Measurements from ENCODE around the gene KANSL2. TPM values are rescaled to one million over a fixed set of nuclear protein-coding genes. Genes with fewer than 3 reads are reported as not detected.

The KANSL2 gene
- total and polyA plus RNA-seq, 2 donors (not counting 1 experiment from before 2014, with no cell fraction given) = 47.3 to 64.6 TPM

DNA sequence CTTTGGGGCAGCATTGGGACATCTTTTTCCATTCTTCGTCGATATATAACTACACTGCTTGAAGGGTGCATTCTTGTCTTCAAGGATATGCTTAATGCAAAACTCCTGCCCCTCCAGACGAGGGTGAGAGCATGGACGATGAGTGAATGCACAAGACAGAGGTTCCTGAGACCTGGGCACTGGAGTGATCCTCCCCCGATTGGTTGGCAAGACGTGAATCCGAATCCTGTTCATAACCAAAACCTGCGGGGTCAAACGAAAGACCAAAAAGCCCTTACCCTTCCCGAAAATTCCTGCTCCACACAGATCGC is 684 bp downstream of the KANSL2 start:
- no peaks in the 10 kb centered on the region for H3K27me3 ChIP-seq (replicated peaks in 1 of 4; ENCODE audit: control extremely low read depth in 1 of 4, control insufficient read depth in 3 of 4, insufficient read depth in 4 of 4, low read length in 3 of 4)
- H2AFZ ChIP-seq (ENCODE audit: insufficient read depth, low read depth, low read length, poor library complexity, severe bottlenecking) = peak overlapping the region; percentile 86
- H3K4me2 ChIP-seq (replicated peaks; ENCODE audit: low read depth, low read length, poor library complexity, severe bottlenecking) = peak overlapping the region; percentile 89
- no peaks in the 10 kb centered on the region for H3K27me3 Mint-ChIP-seq
- ChIA-PET CTCF (interaction anchor here (0.7 kb wide), 1 partner anchor 63 kb away, joined by 4 read pairs; no protein-coding TSS in a partner anchor), POLR2A (no interaction called here)
- peaks cover 9 to 31% of the 10 kb centered on the region in 2 experiments for H3K36me3 ChIP-seq (replicated peaks in 1 of 2; ENCODE audit: control extremely low read depth in 1 of 2, control insufficient read depth in 1 of 2, extremely low read depth in 1 of 2, insufficient read depth in 2 of 2, low read length in 1 of 2)
- H3K4me1 ChIP-seq (ENCODE audit: control insufficient read depth in 2 of 2, insufficient read depth in 2 of 2, low read length in 2 of 2) = peaks cover 28 to 41% of the 10 kb centered on the region in 2 donors
- H3K9ac ChIP-seq (ENCODE audit: low read length) = peak overlapping the region; percentile 97
- H3K27ac ChIP-seq (ENCODE audit: low read length in 2 of 2) = peak overlapping the region; percentile 93 to 95
- DNase-seq (no peak), ATAC-seq (ENCODE audit: low read depth) (no peak)
- peak overlapping the region; percentile 94 for H3K4me3 Mint-ChIP-seq
- H3K79me2 ChIP-seq (ENCODE audit: control insufficient read depth, insufficient read depth, low read length) = peaks cover 58% of the 10 kb centered on the region
- peaks cover 32% of the 10 kb centered on the region for H4K20me1 ChIP-seq (ENCODE audit: control insufficient read depth, insufficient read depth, low read length, poor library complexity, severe bottlenecking)
- H3K4me1 Mint-ChIP-seq = peaks cover 47% of the 10 kb centered on the region
- intact Hi-C loops (cut with micrococcal nuclease) = no loop called here
- no peaks in the 10 kb centered on the region for H3K9me3 ChIP-seq (ENCODE audit: control extremely low read depth in 1 of 3, control insufficient read depth in 2 of 3, insufficient read depth in 1 of 3, low read length in 2 of 3)
- TF ChIP-seq, protein P1, sequence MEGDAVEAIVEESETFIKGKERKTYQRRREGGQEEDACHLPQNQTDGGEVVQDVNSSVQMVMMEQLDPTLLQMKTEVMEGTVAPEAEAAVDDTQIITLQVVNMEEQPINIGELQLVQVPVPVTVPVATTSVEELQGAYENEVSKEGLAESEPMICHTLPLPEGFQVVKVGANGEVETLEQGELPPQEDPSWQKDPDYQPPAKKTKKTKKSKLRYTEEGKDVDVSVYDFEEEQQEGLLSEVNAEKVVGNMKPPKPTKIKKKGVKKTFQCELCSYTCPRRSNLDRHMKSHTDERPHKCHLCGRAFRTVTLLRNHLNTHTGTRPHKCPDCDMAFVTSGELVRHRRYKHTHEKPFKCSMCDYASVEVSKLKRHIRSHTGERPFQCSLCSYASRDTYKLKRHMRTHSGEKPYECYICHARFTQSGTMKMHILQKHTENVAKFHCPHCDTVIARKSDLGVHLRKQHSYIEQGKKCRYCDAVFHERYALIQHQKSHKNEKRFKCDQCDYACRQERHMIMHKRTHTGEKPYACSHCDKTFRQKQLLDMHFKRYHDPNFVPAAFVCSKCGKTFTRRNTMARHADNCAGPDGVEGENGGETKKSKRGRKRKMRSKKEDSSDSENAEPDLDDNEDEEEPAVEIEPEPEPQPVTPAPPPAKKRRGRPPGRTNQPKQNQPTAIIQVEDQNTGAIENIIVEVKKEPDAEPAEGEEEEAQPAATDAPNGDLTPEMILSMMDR (IDR thresholded peaks at IDR 0.05) = no peak
- TF ChIP-seq EZH2 (IDR thresholded peaks at IDR 0.05; ENCODE audit: borderline replicate concordance, insufficient read depth, low read depth, low read length, poor library complexity, severe bottlenecking) = no peak
- 0% methylated on average over 9 of the region's 11 CpGs for WGBS (ENCODE audit: insufficient coverage)
- no peaks in the 10 kb centered on the region for H3K9me3 Mint-ChIP-seq (ENCODE audit: insufficient read depth)
- peak overlapping the region; percentile 98 for H3K27ac Mint-ChIP-seq
- H3K4me3 ChIP-seq (ENCODE audit: control extremely low read depth in 1 of 5, extremely low read depth in 1 of 5, insufficient read depth in 1 of 5, low read depth in 2 of 5, low read length in 4 of 5) = peak overlapping the region; percentile 92 to 97 (median 96)

DNA sequence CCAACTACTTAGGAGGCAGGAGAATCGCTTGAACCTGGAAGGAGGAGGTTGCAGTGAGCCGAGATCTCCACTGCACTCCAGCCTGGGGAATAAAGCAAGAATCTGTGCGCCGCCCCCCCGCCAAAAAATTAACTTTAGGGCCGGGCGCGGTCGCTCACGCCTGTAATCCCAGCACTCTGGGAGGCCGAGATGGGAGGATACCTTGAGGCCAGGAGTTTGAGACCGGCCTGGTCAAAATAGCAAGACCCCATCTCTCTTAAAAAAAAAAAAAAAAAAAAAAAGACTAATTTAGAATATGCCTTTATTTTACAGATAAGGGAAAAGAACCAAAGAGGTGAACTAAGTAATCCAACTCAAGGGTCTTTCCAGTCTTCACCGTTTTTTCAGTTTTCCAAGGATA is 1.2 kb downstream of the KANSL2 start:
- no peak for ATAC-seq (ENCODE audit: low read depth)
- no peaks in the 10 kb centered on the region for H3K9me3 ChIP-seq (ENCODE audit: control extremely low read depth in 1 of 3, control insufficient read depth in 2 of 3, insufficient read depth in 1 of 3, low read length in 2 of 3)
- no peaks in the 10 kb centered on the region for H3K27me3 ChIP-seq (replicated peaks in 1 of 4; ENCODE audit: control extremely low read depth in 1 of 4, control insufficient read depth in 3 of 4, insufficient read depth in 4 of 4, low read length in 3 of 4)
- peak overlapping the region; percentile 89 for H3K4me2 ChIP-seq (replicated peaks; ENCODE audit: low read depth, low read length, poor library complexity, severe bottlenecking)
- no peak for DNase-seq
- peaks cover 63% of the 10 kb centered on the region for H3K79me2 ChIP-seq (ENCODE audit: control insufficient read depth, insufficient read depth, low read length)
- H3K4me3 ChIP-seq (ENCODE audit: control extremely low read depth in 1 of 5, extremely low read depth in 1 of 5, insufficient read depth in 1 of 5, low read depth in 2 of 5, low read length in 4 of 5) = peak overlapping the region; percentile 92 to 97 (median 96)
- Mint-ChIP-seq H3K4me1 (peaks cover 47% of the 10 kb centered on the region), H3K9me3 (ENCODE audit: insufficient read depth) (no peaks in the 10 kb centered on the region), H3K27ac (no peak overlapping the region), H3K27me3 (no peaks in the 10 kb centered on the region), H3K4me3 (peak overlapping the region; percentile 94)
- peak overlapping the region; percentile 97 for H3K9ac ChIP-seq (ENCODE audit: low read length)
- WGBS (ENCODE audit: insufficient coverage) = 83% methylated on average over 3 of the region's 13 CpGs
- peaks cover 9 to 35% of the 10 kb centered on the region in 2 experiments for H3K36me3 ChIP-seq (replicated peaks in 1 of 2; ENCODE audit: control extremely low read depth in 1 of 2, control insufficient read depth in 1 of 2, extremely low read depth in 1 of 2, insufficient read depth in 2 of 2, low read length in 1 of 2)
- no peak overlapping the region for H3K27ac ChIP-seq (ENCODE audit: low read length in 2 of 2)
- TF ChIP-seq, protein P1 (IDR thresholded peaks at IDR 0.05) = no peak
- no peak for TF ChIP-seq EZH2 (IDR thresholded peaks at IDR 0.05; ENCODE audit: borderline replicate concordance, insufficient read depth, low read depth, low read length, poor library complexity, severe bottlenecking)
- POLR2A ChIA-PET = no interaction called here
- intact Hi-C loops (cut with micrococcal nuclease) = no loop called here
- H2AFZ ChIP-seq (ENCODE audit: insufficient read depth, low read depth, low read length, poor library complexity, severe bottlenecking) = peak overlapping the region; percentile 86
- peaks cover 32% of the 10 kb centered on the region for H4K20me1 ChIP-seq (ENCODE audit: control insufficient read depth, insufficient read depth, low read length, poor library complexity, severe bottlenecking)
- CTCF ChIA-PET = interaction anchor here (0.7 kb wide), 1 partner anchor 63 kb away, joined by 4 read pairs; no protein-coding TSS in a partner anchor
- H3K4me1 ChIP-seq (ENCODE audit: control insufficient read depth in 2 of 2, insufficient read depth in 2 of 2, low read length in 2 of 2) = peaks cover 28 to 41% of the 10 kb centered on the region in 2 donors
